Neural progenitor cell (in vitro differentiated cells): Measurements from ENCODE around the gene ADCY6. TPM values are rescaled to one million over a fixed set of nuclear protein-coding genes. Genes with fewer than 3 reads are reported as not detected.

Experiments
- DNase-seq: peaks from one replicate; pipeline ENCODE4 v3.0.0-alpha.2; 2016; ENCODE audit warnings: low spot score
- H2AFZ ChIP-seq: fragments of 200-600 bp; sonication (generic); replicated peaks from 2 replicates; pipeline ENCODE4 v1.6.1; 2016; ENCODE audit warnings: antibody characterized with exemption
- H3F3A ChIP-seq: fragments of 200-600 bp; sonication (generic); 2 replicates; pipeline ENCODE4 v1.6.1; 2016; ENCODE audit warnings: antibody characterized with exemption, low read depth
- H3K27ac ChIP-seq: fragments of 200-600 bp; sonication (generic); 2 replicates; pipeline ENCODE4 v1.5.1; 2016; ENCODE audit warnings: mild to moderate bottlenecking
- H3K27me3 ChIP-seq: fragments of 200-600 bp; sonication (generic); 2 replicates; pipeline ENCODE4 v1.6.1; 2016; ENCODE audit warnings: mild to moderate bottlenecking, moderate library complexity
- H3K36me3 ChIP-seq: fragments of 200-600 bp; sonication (generic); 2 replicates; pipeline ENCODE4 v1.5.1; 2016
- H3K4me1 ChIP-seq: fragments of 200-600 bp; sonication (generic); 2 replicates; pipeline ENCODE4 v1.6.1; 2016; ENCODE audit warnings: mixed run types
- H3K4me2 ChIP-seq: fragments of 200-600 bp; sonication (generic); 2 replicates; pipeline ENCODE4 v1.6.1; 2016
- H3K4me3 ChIP-seq: fragments of 200-600 bp; sonication (generic); 2 replicates; pipeline ENCODE4 v1.5.1; 2016
- H3K79me2 ChIP-seq: fragments of 200-600 bp; sonication (generic); 2 replicates; pipeline ENCODE4 v1.6.1; 2016; ENCODE audit warnings: low read depth
- H3K9ac ChIP-seq: fragments of 200-600 bp; sonication (generic); 2 replicates; pipeline ENCODE4 v1.6.1; 2016
- H3K9me3 ChIP-seq: fragments of 200-600 bp; sonication (generic); 2 replicates; pipeline ENCODE4 v1.5.1; 2016; ENCODE audit warnings: low read depth
- H4K20me1 ChIP-seq: fragments of 200-600 bp; sonication (generic); 2 replicates; pipeline ENCODE4 v1.6.1; 2016; ENCODE audit warnings: low read depth
- H3K27ac Mint-ChIP-seq: 3 replicates; pipeline ENCODE4 v1.8.0; 2021; ENCODE audit warnings: mixed read lengths
- H3K27me3 Mint-ChIP-seq: 2 replicates; pipeline ENCODE4 v1.8.0; 2022; ENCODE audit warnings: low read depth, mild to moderate bottlenecking, inconsistent platforms, moderate library complexity, mixed read lengths; ENCODE audit not compliant: insufficient read depth
- H3K36me3 Mint-ChIP-seq: 3 replicates; pipeline ENCODE4 v1.8.0; 2021; ENCODE audit warnings: mixed read lengths
- H3K4me1 Mint-ChIP-seq: 3 replicates; pipeline ENCODE4 v1.8.0; 2021; ENCODE audit warnings: mixed read lengths
- H3K4me3 Mint-ChIP-seq: 3 replicates; pipeline ENCODE4 v1.8.0; 2021; ENCODE audit warnings: mild to moderate bottlenecking, moderate library complexity, mixed read lengths
- H3K9me3 Mint-ChIP-seq: 3 replicates; pipeline ENCODE4 v1.8.0; 2020; ENCODE audit warnings: mixed read lengths
- EZH2 ChIP-seq: fragments of 200-600 bp; sonication (generic); IDR thresholded peaks from 2 replicates; pipeline ENCODE4 v1.6.1; 2017; ENCODE audit warnings: antibody characterized with exemption, mild to moderate bottlenecking, moderate library complexity
- EZH2phosphoT487 ChIP-seq: fragments of 200-600 bp; sonication (generic); IDR thresholded peaks from 2 replicates; pipeline ENCODE4 v1.6.1; 2017; ENCODE audit warnings: antibody characterized with exemption
- total RNA-seq: library from RNA; depleted of rRNA; stranded (reverse); fragments of >200 nt; gene quantifications from 2 replicates; pipeline ENCODE4 v1.2.3, GENCODE V29; 2015; ENCODE audit warnings: low replicate concordance
- TF ChIP-seq, protein P1 (sequence below): fragments of 200-600 bp; sonication (generic); IDR thresholded peaks from 2 replicates; pipeline ENCODE4 v1.5.1; 2017; ENCODE audit warnings: antibody characterized with exemption, mild to moderate bottlenecking

The ADCY6 gene
- total RNA-seq, 1 donor from 2014 or later: 22.4 TPM

- H3K4me2 ChIP-seq: no peak overlapping the region
- no peak for TF ChIP-seq EZH2phosphoT487
- TF ChIP-seq, protein P1, sequence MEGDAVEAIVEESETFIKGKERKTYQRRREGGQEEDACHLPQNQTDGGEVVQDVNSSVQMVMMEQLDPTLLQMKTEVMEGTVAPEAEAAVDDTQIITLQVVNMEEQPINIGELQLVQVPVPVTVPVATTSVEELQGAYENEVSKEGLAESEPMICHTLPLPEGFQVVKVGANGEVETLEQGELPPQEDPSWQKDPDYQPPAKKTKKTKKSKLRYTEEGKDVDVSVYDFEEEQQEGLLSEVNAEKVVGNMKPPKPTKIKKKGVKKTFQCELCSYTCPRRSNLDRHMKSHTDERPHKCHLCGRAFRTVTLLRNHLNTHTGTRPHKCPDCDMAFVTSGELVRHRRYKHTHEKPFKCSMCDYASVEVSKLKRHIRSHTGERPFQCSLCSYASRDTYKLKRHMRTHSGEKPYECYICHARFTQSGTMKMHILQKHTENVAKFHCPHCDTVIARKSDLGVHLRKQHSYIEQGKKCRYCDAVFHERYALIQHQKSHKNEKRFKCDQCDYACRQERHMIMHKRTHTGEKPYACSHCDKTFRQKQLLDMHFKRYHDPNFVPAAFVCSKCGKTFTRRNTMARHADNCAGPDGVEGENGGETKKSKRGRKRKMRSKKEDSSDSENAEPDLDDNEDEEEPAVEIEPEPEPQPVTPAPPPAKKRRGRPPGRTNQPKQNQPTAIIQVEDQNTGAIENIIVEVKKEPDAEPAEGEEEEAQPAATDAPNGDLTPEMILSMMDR: no peak
- no peak overlapping the region for H3K27ac ChIP-seq
- H3K79me2 ChIP-seq: no peaks in the 10 kb centered on the region
- H3K9me3 Mint-ChIP-seq: no peaks in the 10 kb centered on the region
- H3K4me3 ChIP-seq: no peak overlapping the region
- no peak for DNase-seq
- no peaks in the 10 kb centered on the region for H3K36me3 Mint-ChIP-seq
- H3K4me3 Mint-ChIP-seq: no peak overlapping the region
- H3K27me3 Mint-ChIP-seq: no peaks in the 10 kb centered on the region
- no peak overlapping the region for H3K9ac ChIP-seq
- H2AFZ ChIP-seq: peak overlapping the region; percentile 34
- H3K27me3 ChIP-seq: no peaks in the 10 kb centered on the region
- peaks cover 5% of the 10 kb centered on the region for H3F3A ChIP-seq
- H4K20me1 ChIP-seq: no peaks in the 10 kb centered on the region
- H3K27ac Mint-ChIP-seq: no peak overlapping the region
- H3K4me1 ChIP-seq: no peaks in the 10 kb centered on the region
- no peaks in the 10 kb centered on the region for H3K4me1 Mint-ChIP-seq
- H3K9me3 ChIP-seq: no peaks in the 10 kb centered on the region
- H3K36me3 ChIP-seq: no peaks in the 10 kb centered on the region
Measured at GRCh38 chr12:48758737-48759136, 30.2 kb downstream of the ADCY6 start.

DNA sequence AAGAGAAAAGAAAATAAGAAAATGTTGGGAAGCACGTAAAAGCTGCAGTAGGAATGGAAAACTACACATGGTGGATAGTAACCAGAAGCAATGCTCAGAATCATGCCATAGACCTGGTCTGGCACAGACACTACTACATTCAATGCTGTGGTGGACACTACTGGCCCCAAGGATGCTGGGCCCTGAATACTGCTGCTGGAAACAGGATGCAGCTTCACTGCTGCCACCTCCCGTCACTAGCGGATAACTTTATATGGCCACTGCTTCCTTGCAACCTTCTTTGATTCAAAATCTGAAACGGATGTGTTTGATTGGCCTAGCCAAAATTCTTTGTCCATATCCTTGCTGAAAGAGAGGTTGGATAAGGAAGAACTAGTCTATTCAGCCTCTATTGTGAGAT lies 30.7 kb downstream of the ADCY6 start:
- Mint-ChIP-seq H3K4me3 (no peak overlapping the region), H3K36me3 (no peaks in the 10 kb centered on the region), H3K9me3 (no peaks in the 10 kb centered on the region), H3K27me3 (no peaks in the 10 kb centered on the region), H3K27ac (no peak overlapping the region), H3K4me1 (peaks cover 3% of the 10 kb centered on the region)
- TF ChIP-seq, protein P1: peak; percentile 6
- no peak for TF ChIP-seq EZH2
- Histone ChIP-seq H3K9ac (no peak overlapping the region), H3K36me3 (no peaks in the 10 kb centered on the region), H3K9me3 (no peaks in the 10 kb centered on the region), H3K27me3 (no peaks in the 10 kb centered on the region), H3K4me3 (no peak overlapping the region), H3K27ac (no peak overlapping the region), H3K4me1 (no peaks in the 10 kb centered on the region), H4K20me1 (no peaks in the 10 kb centered on the region), H2AFZ (peak overlapping the region; percentile 34), H3K79me2 (no peaks in the 10 kb centered on the region), H3K4me2 (no peak overlapping the region), H3F3A (peaks cover 5% of the 10 kb centered on the region)
- DNase-seq: no peak

- H3K9ac ChIP-seq: no peak overlapping the region
- H3K4me1 Mint-ChIP-seq: peaks cover 5% of the 10 kb centered on the region
- H3K27me3 ChIP-seq: no peaks in the 10 kb centered on the region
- no peaks in the 10 kb centered on the region for H3K79me2 ChIP-seq
- H3K4me1 ChIP-seq: no peaks in the 10 kb centered on the region
- H3F3A ChIP-seq: no peaks in the 10 kb centered on the region
- no peaks in the 10 kb centered on the region for H4K20me1 ChIP-seq
- H3K36me3 ChIP-seq: no peaks in the 10 kb centered on the region
- TF ChIP-seq EZH2 (no peak), EZH2phosphoT487 (no peak)
- TF ChIP-seq, protein P1: no peak
- no peaks in the 10 kb centered on the region for H3K9me3 ChIP-seq
- H3K4me3 Mint-ChIP-seq: no peak overlapping the region
- H2AFZ ChIP-seq: no peak overlapping the region
- H3K27ac Mint-ChIP-seq: no peak overlapping the region
- no peak overlapping the region for H3K4me2 ChIP-seq
- DNase-seq: no peak
- no peaks in the 10 kb centered on the region for H3K9me3 Mint-ChIP-seq
- no peaks in the 10 kb centered on the region for H3K36me3 Mint-ChIP-seq
- H3K27ac ChIP-seq: no peak overlapping the region
- no peak overlapping the region for H3K4me3 ChIP-seq
- peaks cover 4% of the 10 kb centered on the region for H3K27me3 Mint-ChIP-seq
Measured at GRCh38 chr12:48750769-48751356, 38.0 kb downstream of the ADCY6 start.
